IPS-18c (cell line): ENCODE measurements around the gene FAM43A.
A peak's percentile ranks its signal among the peaks of the same experiment; 100 is the strongest.

Experiments used
- H3K4me3 ChIP-seq: 2 replicates; pipeline ENCODE4 v1.7.0; 2013; ENCODE audit warnings: low read depth, mild to moderate bottlenecking, low read length, moderate library complexity; ENCODE audit not compliant: insufficient read depth
- H3K9me3 ChIP-seq: one replicate; pipeline ENCODE4 v1.6.1; 2013; ENCODE audit warnings: mild to moderate bottlenecking, low read length, moderate library complexity; ENCODE audit not compliant: control insufficient read depth, insufficient read depth

The FAM43A gene

DNA sequence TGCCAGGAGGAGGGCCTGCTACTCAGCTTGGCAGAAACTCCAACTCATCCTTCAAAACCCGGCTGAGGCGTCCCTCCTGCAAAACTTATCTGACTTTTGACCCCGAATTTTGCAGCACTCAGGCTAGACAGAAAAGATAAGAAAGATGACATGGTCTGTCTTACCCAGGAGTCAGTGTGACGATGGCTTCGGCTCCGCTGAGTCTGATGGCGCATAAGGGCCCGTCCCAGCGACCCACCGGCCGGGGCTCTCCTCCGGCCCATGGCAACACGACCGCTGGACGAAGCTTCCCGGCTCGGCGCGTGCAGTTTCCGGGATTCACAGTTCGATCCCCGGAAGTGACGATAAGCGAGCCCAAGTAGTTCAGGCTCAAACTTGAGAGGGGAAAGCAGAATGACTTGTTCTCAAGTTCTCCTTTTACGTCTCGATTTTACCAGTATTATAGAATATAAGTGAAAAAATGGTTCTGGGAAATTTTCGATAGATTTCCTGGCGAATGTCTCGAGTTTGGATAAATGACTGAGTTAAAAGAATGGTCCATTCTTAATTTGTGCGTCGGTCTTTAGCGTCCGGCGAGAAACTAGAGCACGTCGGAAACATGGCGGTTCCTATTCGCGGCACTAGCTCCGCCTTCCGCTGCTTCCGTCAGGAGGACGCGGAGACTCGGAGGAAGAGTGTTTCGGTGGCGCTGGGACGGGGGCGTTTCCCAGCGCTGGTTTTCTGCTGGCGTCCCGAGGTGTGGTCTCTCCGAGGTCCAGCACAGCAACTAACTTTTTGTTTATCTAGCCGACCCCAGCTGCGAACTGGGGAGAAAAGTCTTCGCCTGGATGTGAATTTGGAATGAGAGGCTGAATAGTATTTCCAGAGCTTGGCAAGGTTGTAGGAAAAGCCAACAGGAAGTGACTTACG lies 13.5 kb upstream of the FAM43A start, which contains the start of gene LSG1:
TSS of gene LSG1 (minus strand) at position 292 of the 909 bp plus-strand sequence. CDS start at position 263, 29 bp downstream.
- Histone ChIP-seq H3K9me3 (no peaks in the 10 kb centered on the region), H3K4me3 (peak within 1 kb of the TSS; percentile 98)

DNA sequence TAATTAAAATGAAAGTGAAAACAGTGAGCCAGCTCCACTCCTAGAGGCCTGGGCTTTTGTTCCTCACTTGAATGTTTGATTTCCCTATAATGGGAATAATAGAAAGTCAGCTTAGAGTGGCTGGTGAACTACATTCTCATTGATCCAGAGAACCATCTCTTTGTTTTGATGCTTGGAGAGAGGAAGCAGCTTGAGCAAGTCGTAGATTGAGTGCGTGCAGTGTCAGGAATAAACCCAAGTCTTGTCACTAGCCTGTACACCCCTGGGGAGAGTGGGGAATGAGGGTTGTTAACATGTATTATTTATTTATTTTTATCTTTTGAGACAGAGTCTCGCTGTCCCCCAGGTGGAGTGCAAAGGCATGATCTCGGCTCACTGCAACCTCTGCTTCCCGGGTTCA lies 12.8 kb upstream of the FAM43A start:
- Histone ChIP-seq H3K9me3 (no peaks in the 10 kb centered on the region), H3K4me3 (peak overlapping the region; percentile 98)

DNA sequence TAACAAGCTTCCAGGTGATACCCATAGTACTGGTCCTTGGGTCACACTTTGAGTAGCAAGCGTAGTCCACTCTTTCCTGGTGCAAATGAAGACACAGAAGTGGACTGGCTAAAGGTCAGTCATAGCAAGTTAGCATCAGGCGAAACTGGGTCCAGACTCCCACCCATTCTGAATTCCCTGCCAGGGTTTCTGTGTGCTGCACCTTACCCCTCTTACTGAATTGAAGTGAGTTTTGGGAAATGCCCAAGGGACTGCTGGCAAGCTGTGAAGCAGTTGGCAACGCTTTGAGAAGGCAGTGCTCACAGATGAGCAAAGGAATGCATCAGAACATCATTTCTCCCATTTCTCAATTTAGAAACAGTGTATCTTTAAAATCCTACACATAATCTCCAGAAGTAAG lies 11.9 kb upstream of the FAM43A start:
- H3K4me3 ChIP-seq: no peak overlapping the region
- no peaks in the 10 kb centered on the region for H3K9me3 ChIP-seq

DNA sequence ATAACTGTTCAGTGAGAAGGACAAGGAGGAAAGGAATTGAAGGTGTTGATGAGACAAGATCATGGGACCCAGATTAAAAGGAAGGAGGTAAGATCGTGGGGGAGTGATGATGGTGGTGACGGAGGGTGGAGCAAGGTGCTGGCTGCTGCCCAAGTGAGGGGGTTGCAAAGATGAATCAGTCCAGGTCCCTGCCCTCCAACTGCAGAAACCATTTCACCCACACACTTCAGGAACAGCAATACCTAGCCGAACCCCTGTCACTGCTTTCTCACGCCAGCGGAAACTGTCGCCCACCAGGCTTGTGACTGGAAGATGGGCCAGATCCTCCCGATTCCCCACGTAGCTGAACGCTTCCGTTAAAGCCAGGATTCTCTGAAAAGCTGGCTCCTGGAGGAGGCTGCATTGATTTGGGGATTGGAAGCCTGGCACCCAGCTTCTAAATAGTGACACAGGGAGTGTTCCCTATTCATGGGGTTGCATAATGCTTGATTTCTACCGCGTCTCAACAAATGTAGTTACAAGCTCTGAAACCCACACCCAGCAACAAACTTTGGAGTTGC lies 10.5 kb upstream of the FAM43A start:
- Histone ChIP-seq H3K4me3 (no peak overlapping the region), H3K9me3 (no peaks in the 10 kb centered on the region)

DNA sequence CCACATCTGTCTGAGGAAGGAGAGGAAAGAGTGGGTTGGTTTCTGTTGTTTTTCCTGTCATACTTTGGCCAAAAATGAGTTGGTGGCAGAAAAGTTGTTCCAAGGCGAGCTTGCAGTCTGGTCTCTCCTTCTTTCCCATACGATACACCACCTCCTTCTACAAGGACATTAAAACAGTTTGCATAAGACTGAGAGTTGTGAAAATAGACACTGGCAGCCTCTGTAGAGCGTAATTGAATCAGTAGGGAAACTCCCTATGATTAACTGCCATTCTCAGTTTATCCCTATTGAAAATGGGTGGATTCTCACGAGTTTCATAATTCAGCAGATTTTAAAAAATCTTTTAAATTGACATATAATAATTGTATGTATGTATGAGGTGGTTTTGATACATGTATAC lies 10.0 kb upstream of the FAM43A start:
- Histone ChIP-seq H3K9me3 (no peaks in the 10 kb centered on the region), H3K4me3 (no peak overlapping the region)

DNA sequence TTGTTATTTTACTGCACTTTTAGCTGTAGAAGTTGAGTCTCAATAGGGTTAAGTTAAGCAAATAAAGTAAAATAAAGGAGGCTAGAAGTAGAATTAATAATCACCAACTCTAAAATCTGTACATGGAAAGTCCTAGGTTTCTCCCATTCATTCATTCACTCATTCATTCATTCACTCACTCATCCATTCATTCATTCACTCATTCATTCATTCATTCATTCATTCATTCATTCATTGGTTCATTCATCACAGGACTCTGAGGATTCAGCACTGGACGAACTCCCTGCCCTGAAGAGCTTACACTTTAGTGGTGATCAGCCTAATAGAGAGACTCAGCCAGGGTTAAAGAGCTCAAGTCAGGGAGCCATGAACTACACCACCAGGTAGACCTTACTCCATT lies 9.2 kb upstream of the FAM43A start:
- Histone ChIP-seq H3K9me3 (no peaks in the 10 kb centered on the region), H3K4me3 (no peak overlapping the region)

DNA sequence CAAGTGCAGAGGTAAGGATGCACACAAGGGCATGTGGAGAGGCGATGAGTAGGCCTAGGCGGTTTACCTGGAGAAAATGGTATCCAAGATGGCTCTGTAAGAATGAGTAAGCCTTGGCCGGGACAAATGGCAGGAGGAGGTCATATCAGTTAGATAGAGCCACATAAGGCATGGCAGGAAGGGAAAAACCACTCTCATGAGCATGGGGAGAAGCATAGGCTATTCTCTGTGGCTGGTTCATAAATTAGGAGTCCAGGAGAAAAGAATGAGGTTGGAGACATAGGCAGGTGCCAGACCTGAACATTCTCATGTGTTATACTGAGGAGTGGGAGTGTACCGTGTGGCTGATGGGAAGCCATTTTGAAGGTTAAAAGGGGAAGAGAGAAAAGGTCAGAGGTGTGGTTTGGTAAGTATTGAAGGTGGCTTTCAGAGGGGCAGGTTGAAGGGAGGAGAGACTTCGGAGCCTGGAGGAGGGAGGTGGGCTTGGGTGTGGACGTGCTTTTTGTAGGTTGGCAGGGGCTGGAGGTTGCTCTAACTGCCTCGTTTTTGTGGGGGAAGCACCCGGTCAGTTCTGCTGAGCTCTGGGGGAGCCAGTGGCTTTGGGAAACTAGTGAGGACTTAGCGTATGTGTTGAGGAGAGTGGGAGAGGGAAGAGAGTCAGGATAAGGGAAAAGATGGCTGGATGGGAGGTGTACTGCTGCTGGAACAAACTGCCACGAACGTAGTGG lies 4.6 kb upstream of the FAM43A start:
- Histone ChIP-seq H3K9me3 (no peaks in the 10 kb centered on the region), H3K4me3 (no peak overlapping the region)

DNA sequence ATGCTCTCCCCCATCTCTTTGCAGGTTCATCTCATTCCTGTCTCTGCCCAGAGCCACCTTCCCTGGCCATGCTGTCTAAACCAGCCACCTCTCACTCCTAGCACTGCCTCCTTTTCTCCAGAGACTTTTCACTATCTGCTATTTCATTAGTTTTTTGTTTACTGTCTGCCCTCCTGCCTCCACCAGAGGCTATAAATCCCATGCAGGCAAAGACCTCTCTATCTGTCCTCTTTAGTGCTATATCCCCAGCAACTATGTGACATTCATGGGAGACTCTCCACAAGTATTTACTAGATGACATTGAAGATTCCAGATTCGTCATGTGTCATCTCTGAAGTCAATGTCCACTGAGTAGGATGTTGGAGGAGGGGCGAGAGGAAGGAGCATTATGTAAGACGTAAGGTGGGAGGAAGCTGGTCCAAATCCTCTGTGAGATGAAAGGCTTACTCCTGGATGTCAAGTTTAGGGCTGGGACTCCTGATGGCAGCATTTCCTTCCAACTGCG lies 3.4 kb upstream of the FAM43A start:
- Histone ChIP-seq H3K4me3 (no peak overlapping the region), H3K9me3 (no peaks in the 10 kb centered on the region)

DNA sequence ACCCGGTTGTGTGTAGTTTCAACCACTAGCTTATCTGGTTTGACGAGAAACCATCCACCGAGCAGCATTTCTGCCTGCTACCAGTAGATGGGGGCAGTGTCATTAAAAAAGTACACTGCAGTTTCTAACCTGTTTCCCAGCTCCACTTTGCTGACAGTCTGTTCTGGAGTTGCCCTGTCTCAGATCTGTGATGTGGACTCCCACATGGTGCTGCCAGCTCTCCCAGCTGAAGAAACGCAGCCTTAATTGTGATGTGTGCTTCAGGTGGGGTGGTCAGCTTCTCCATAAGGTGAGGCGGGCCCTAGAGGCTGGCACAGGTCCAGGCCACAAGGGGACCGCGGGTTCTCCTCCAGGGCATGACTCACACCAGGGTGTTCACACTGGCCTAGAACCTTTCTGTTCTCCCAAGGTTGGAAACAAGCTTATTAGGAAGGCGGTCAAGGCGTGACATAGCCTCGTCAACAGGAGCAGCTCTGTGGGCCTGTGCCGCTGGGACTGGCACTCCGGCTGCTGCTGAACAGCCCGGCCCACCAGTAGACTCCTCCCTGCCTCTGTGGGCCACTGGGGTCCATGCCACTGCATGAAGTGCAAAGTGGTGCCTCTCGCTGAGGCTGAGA lies 2.9 kb upstream of the FAM43A start:
- H3K4me3 ChIP-seq: no peak overlapping the region

DNA sequence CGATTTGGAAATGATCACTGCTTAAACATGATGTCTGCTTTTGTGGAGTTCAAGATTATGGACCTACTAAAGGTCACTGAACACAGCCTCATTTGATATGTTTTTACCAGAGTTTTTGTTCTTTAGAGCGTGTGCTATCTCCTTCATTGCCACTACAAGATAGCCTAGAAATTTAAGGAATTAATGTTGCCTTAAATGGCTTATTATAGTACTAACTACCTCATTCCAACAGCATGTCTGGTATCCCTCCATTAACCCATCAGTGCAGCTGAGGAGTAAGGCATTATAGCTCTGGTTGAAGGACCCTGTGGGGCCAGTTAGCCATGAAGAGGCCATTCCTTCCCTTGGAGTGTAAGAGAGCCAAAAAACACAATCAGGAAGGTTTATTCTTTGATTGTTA lies 2.3 kb upstream of the FAM43A start:
- H3K9me3 ChIP-seq: no peaks in the 10 kb centered on the region
- no peak overlapping the region for H3K4me3 ChIP-seq

More for the DNA sequence above, 2.9 kb upstream of the FAM43A start:
- no peaks in the 10 kb centered on the region for H3K9me3 ChIP-seq

DNA sequence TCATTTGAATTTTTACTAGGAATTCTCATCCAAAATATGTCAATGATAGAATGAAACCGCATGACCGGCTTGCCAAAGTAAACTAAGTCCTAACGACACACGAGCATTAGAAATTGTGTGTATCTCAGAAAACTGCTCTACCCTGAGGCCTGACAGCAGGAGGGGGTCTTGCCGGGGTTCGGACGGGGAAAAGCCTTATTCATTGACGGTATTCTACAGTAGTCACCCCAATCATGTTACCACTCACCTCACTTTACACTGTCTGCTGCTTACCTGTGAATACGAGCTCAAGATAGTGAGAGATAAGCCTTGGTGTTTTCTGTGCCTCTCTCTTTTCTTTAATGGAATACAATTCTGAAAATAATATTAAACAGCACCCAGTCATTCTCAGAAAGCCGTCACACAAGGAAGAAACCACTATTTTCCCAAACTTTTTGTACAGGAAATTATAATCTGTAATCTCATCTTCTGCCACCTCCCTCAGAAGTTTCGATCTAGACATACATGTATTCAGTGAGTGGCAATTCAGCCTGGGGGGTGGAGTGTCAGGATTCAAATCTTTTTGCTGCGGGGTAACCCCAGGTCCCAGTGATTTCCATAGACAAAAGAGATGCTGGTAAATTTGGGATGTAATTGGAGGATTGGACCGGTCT lies 492 bp upstream of the FAM43A start:
- H3K4me3 ChIP-seq: peak overlapping the region; percentile 72; the same call in 1 of the 2 replicates
- no peaks in the 10 kb centered on the region for H3K9me3 ChIP-seq

DNA sequence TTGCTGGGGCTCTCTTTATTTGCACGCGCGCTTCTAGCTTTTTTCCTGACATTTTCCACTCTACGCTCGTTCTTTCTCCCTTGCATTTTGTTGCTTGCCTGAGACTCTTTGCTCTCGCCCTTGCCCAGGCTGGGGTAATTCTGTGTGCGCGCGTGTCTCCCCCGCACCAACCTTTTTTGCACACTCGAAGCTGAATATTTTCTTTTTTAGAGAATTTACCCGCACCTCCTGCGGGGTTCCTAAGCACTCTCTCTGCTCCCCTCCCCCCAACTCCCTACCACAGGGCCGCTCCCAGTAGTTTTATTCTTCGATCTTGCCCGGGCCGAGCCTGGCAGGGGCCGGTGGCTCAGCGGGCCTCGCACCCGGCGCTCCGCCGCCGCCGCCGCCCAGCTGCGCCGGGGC lies 732 bp downstream of the FAM43A start:
- Histone ChIP-seq H3K9me3 (no peaks in the 10 kb centered on the region), H3K4me3 (peak overlapping the region; percentile 72)

DNA sequence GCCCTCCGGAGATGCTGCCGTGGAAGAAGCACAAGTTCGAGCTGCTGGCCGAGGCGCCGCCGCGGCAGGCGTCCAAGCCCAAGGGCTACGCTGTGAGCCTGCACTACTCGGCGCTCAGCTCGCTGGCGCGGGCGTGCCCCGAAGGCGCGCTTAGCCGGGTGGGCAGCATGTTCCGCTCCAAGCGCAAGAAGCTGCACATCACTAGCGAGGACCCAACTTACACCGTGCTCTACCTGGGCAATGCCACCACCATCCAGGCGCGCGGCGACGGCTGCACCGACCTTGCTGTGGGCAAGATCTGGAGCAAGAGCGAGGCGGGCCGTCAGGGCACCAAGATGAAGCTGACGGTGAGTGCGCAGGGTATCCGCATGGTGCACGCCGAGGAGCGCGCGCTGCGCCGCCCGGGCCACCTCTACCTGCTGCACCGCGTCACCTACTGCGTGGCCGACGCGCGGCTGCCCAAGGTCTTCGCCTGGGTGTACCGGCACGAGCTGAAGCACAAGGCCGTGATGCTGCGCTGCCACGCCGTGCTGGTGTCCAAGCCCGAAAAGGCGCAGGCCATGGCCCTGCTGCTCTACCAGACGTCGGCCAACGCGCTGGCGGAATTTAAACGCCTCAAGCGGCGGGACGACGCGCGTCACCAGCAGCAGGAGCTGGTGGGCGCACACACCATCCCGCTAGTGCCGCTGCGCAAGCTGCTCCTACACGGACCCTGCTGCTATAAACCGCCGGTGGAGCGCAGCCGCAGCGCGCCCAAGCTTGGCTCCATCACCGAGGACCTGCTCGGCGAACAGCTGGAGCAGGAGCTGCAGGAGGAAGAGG lies 1.3 kb downstream of the FAM43A start:
- Histone ChIP-seq H3K9me3 (no peaks in the 10 kb centered on the region), H3K4me3 (peak overlapping the region; percentile 72)

DNA sequence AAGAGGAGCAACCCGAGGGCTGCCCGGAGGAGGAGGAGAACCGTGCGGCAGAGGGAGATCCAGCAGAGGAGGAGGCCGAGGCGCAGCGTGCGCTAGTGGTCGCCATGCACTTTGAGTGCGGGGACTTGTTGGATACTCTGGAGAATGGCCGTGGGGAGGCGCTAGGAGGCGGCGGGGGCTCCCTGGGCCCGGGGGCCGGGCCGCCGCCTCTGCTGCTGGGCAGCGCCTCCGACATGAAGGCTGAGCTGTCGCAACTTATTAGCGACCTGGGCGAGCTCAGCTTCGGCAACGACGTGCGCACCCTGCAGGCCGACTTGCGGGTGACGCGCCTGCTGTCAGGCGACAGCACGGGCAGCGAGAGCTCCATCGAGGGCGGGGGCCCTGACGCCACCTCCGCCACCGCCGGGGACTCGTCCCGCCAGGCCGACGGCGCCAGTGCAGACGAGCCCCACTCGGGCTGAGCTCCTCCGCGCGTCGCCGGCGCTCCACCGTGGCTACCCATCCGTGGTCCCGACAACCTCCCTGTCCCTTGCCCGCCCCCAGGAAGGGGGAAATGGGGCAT lies 2.0 kb downstream of the FAM43A start:
- Histone ChIP-seq H3K9me3 (no peaks in the 10 kb centered on the region), H3K4me3 (peak overlapping the region; percentile 72)

DNA sequence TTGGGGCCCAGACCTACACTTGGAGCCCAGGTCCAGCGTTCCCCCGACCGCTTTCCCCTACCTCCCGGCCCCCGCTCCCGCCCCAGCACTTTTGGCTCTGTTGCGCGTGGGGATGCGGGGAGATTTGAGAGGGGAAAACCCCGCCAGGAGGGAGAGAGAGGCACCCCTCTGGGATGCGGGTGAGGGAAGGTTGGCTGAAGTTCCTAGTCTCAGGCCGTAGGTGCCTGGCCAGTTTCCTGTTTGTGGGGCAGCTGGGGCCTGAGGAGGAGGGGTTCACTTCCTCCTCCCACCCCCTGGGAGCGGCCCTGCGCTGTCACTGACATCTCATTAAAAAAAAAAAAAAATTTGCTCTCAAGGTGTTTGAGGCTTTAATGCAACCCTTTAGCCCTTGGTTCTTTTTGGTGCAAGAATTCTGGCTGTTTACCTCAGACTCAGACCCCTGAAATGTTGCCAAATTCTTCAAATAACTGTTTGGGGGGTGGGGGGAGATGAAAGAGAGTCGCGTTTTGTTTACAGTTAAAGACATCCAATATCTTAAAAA lies 2.6 kb downstream of the FAM43A start:
- Histone ChIP-seq H3K9me3 (no peaks in the 10 kb centered on the region), H3K4me3 (peak overlapping the region; percentile 72)

DNA sequence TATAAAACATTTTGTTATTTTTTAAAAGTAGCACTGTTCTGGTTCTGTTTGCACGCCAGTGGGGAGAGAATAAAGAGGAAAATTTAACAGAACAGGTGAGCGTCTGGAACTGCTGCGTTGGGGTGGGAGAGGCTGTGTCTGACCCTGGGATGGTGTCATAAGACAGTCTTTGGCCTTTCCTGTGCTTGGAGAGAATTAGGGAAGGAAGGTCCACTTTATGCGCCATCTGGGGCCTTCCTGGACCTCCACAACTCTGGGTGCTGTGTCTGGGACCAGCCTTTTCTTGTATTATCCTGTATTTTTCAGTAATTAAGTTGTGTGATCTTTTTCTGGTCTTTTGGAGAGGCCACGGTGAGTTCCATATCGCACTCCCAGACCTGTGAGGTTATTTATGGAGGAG lies 3.3 kb downstream of the FAM43A start:
- Histone ChIP-seq H3K9me3 (no peaks in the 10 kb centered on the region), H3K4me3 (no peak overlapping the region)
